Activated T-helper 9 cell treated with anti-CD3 and anti-CD28 coated beads, Interleukin-2, amount 50 U/mL, for 16 hours (primary cell): ENCODE data around the gene ACIN1.
A peak's percentile ranks its signal among the peaks of the same experiment; 100 is the strongest.

Experiments
- DNase-seq: peaks from one replicate; pipeline ENCODE4 v3.0.0-alpha.2; 2020; ENCODE audit warnings: low read depth

The ACIN1 gene

DNA sequence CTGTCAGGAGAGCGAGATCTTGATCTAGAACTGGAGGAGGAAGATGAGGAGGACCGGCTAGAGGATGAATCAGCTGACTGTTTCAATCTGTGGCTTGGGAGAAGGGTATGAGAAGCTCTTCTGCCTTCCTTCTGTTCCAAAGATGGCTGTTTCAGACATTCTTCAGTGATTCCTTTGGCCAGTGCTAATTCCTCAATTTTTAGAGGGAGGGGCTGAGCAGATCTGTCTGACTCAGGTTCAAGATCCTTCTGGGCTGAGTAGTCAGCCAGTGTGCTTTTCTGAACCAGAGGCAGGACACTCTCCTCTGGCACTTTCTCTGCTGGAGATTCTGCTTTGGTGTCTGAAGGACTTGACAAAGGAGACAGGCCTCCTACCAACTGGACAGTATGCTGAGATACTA, 15.2 kb downstream of the ACIN1 start:
- no peak for DNase-seq

DNA sequence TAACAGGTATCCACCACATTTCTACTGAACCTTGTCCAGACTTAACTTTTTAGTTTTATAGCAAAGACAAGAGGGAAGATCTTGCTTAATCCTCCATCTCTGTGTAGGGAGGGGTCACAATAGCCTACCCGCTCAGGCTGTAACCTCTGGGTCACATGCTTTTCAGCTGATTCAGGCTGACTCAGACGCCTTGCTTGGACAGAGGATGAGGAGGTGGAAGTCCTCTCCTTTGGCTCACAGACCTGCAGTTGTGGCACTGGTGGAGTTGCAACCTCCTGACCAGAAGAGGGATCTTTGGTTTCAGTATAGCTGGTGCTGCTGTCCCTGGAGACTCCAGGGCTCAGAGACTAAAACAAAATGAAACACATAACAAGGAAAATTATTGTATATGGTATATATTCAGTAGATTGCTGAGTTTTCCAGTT, 16.2 kb downstream of the ACIN1 start:
- DNase-seq = no peak

DNA sequence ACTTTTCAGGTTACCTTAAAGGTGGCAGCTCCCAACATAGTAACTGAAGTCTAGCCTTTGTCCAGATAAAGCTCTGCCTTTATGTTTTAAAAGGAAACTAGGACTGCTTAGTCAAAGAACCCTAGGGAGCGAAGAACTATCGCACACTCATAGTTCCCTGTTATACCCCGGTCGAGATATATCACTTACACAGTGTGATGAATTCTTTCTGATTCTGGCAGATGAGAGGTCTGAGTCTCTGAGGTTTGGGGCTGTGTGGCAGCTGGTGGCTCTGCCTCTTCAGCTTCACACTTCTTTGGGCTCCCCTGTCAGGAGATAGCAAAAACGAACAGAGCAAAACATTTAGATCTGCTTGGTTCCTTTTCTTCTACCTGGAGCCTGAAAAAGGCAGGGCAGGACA, 17.0 kb downstream of the ACIN1 start:
- no peak for DNase-seq

DNA sequence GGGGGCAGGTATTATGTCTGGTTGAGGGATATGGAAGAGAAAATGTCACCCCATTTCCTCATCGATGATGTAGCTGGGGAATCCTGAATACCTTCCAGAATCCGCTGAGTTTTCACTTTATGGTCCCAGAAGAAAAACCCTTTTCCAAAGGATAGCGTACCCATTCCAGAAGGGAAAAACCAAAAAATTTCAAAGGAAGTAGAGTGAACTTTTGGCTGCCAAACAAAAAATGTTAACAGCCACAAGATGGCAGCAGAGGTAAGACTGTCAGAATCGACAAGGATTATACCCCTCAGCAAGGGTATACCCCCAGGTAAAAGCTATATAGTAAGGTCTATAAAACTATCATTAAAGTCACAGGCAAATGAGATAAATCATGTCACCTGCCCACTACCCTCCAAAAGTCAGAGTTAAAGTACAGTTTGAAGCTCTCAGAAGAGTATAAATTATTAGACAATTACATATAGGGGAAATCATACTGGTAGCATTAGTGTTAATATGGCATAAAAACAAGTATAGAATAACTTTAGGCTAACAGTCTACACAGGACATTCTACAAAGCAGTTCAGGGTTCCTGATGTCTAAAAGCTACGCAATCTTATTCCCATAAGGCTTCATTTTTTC, 18.0 kb downstream of the ACIN1 start:
- DNase-seq = no peak

DNA sequence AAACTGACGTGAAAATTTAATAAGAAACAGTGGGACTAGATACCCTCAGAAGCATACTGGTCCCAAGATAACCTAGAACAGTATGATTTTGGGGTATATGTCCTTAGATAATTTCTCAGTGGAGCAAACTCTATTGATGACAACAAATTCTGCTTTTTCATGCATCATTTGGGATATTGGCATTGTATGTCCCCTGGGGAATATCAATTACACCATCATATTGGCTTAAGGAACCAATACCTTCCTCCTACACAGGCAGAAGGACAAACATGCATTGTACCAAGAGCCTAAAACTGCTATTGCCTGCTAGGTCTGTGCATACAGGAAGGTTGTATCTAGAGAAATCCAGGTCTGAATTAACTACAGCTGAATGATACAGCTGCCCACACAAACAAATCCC, 20.0 kb downstream of the ACIN1 start:
- DNase-seq = no peak

DNA sequence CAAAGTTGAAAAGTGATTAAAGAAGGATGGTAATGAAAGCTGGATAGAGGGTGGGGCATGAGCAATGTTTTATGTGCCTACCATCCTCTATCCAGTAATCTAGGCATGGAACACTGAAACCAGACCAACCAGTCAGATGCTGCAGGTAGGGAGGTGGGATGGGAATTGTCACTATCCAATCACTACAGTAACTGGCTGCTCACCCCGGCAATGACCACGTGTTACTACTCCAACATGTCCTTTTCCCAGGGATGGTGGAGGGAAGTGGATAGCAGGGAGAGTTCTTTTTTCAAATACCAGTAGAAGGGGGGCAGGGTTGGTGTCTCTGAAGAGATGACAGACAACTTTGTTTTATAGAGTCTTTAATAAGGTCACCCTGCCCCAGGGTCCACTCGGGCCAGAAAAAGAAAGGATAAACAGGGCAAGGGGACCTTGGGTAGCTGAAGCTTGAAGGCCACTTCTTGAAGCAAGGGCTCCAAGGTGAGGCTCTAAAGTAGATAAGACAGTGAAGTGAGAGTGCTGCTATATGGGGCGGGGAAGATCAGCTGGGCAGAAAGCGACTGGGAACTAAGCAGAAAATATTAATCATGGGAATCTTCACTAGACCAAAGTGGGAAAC, 22.9 kb downstream of the ACIN1 start:
- no peak for DNase-seq

DNA sequence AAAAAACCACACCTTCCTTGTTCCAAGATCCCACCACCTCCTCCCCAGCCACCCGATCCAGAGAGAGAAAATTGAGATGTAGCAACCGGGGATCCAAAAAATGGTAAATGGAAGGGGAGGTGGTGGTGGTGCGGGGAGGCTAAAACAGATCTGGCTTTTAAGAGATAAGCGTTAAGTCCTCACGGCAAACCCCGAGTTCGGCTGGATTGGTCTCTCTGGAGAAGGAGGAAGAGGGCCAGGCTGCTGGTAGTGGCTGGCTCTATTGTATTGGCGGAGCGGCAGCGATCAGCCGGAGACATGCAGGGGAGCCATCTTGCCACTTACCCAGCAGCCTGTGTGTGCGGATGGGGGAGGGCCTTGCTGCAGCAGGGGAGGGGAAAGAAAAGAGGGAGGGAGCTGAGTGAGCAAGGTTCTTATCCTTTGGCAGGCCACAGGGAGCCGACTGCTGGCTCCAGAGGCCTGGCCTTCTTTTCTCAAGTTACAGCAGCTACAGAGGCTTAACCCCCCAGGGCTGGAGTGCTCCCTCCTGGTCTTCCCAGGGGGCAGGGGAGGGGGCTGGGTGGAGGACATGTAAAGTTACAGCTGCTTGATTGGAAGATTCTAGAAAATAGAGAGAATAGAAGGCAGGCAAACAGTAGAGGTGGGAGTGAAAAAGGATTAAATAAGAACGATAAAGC, 23.6 kb downstream of the ACIN1 start:
- peak; percentile 66 for DNase-seq

DNA sequence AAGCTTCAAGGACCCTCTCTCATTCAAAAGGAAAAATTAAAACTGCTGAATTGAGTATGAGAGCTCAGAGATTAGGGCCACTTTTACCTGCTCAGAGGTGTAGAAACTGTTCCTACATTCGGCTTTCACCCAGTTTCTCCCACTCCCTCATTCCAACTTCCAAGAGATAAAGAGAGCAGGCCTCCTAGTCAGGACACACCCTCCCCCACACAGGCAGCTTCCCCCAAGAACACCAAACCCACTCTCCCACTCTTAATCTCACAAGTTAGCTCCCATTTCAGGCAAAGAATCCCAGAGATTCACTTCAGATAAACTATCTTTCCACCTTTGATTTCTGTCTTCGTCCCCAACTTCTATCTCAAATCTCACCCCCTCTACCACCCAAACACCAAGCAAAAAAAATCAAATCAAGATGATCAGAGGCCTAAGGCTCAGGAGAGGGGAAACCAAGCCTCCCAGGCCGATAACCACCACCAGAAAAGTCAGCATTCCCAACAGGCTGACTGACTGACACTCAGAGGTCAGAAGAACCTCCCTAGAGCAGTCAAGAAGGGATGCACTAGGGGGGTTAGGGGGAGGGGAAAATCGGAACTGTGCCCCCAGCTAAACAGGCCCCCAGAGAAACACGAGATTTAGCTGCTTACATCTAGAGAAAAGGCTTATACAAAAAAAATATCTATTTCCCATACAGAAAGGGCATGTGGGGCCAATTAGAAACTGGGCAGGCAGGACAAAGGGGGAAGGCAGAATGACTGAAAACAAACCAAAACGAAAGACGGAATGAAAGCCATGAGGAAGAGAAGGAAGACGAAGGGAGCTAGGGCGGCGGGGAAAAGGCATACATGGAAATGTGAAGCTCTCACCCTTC, 24.4 kb downstream of the ACIN1 start:
- DNase-seq = no peak

DNA sequence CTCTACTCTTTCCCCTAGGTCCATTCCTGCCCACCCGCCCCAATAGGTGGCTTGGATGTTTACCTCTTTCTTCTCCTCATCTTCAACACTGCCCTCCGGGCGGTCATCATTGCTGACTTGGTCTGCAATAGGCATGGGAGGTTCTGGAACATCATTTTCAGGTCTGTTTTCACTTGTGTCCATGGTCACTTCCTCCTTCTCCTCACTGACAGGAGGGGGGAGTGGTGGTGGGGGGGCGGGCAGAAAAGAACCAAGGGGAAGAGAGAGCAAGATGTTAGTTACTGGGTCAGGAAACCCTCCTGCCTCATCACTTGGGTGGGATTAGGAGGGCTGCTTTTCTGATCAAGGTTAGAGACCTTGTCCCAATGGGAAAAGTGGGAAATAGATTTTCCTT, 25.5 kb downstream of the ACIN1 start:
- no peak for DNase-seq

DNA sequence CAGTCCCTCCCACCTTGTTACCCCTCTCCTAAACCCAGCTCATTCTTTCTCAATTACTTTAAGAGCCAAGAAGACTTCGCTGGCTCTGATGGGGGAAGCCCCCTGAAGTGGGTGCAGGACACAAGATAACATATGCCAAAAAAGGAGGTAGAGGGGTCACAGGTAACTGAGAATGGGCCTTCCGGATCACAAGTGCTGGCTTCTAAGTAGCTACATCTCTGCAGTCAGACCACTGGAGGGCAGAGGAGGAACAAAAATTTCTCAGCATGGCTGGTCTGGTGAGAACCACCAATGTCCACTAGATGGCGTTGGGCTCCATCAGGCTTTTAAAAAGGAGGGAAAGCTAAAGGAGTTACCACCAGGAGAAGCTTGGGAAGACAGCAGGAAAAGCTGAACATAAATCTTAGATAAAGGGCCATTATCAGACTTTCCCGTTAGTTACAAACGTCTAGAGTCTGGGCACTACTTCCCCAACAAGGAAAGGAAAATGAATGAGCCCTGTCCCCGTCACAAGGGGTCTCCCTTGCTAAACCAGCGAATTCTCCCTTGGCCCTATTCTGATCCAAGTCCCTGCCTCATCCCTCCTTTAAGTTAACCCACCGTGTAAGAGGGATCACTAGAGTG, 26.0 kb downstream of the ACIN1 start:
- DNase-seq = peak; percentile 61

DNA sequence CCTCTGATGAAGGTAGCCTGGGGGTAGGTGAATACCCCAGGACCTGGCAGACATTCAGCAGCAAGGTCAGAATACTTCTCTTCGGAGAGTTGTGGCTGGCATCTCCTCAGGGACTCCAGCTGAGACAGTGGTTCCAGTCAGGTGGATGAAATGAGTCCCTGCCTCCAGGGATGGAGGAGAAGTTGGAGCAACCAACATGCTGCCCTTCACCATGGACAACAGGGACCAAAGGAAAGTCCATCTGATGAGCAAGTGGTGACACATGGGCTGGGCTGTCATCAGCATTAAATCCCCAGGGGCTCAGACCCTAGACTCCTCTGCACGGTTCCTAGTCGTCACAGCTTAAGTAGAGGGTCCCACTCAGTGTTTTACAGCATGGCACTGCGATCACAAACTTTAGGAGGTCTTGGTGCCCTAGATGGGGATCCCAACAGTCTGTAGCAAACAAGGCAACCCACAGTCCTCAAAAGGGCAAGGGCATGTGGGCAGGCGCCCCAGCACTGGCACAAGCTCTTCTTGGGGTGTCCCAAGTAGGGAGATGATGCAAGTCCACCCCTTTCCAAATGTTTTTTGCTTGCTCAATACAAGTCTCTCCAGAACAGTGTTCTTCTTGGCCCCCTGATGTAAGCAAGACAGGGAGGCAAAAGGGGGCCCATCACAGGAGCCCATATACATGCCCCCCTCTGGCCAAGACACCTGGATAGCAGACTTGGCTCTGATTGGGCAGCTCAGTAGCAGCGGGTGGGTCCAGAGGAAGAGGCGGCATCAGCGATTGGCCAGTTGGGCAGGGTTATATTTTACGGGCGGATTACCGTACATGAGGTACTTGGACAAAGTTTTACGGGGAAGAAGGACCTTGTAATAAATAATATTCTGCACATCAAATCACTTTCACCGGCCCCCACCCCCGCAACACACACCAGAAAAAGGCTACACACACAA, 26.8 kb downstream of the ACIN1 start:
- no peak for DNase-seq

DNA sequence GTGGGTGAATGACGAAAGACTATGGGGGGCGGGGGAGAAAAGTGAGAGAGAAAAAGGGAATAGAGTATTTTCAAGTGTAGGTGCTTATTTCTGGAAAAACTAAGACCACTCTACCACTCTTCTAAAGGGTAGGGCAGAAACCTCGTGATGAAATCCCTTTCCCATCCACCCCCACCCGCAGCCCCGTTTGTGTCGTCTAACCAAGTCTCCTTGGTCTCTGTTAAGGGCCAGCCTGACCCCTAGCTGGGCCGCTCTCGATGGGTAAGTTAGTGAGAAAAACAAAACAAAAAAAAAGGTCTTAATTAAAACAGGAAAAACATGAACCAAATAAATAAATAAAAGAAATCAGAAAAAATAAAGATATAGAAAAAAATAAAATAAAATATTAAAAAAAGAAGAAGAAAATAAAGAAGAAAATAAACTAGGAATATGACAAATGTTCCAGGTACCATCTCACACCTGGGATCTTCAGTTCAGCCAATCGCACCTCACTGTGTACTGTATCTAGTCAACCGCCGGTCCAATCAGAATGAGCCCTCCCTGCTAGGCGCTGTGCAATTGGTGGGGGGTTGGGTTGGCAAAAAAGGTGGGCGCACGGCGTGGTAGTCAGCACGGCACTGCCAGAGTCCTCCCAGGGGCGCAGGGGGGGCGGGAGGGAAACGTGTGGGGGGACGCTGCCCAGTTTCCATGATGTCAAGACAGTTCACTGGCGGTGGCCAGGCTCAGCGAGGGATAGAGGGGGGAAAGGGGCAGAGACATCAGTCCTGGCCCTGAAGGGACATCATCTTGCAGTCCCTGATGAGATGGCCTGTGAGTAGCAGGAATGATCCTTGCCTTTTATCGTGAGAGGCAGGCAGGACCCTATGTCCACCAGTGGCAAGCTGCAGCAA, 27.8 kb downstream of the ACIN1 start:
- DNase-seq = no peak

DNA sequence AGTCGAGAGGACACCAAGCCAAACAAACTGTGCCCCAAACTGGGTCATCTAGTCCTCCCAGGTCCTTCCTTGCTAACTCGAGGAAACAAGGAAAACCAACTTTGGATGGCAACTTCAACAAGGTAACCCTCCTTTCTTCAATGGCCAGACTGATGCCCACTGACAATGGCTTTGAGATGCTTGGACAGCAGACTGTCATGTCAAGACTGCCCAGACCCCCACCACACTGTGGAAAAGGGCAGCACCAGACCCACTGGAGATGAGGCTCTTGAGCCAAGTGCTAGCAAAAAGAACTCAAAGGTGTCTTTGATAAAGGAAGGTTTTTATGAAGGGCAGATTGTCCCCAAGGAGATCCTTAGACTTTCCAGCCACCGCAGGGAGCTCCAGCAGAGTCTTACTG, 28.6 kb downstream of the ACIN1 start:
- no peak for DNase-seq

DNA sequence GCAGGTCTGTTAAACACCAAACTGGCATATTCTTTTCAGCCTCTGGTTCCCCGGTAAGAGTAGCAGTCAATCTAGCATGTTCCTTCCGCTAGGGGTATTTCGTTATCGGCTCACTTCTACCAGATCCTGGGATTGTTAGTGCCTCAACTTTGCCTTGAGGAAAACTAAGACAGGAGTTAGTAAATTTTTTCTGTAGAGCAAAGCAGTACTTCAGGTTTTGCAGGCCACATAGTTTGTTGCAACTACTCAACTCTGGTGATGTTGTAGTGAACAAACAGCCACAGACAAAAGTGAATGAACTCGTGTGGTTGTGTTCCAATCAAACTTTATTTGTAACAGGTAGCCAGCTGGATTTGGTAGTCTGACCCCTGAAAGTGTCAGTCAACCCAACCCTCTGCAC, 31.3 kb downstream of the ACIN1 start:
- no peak for DNase-seq

DNA sequence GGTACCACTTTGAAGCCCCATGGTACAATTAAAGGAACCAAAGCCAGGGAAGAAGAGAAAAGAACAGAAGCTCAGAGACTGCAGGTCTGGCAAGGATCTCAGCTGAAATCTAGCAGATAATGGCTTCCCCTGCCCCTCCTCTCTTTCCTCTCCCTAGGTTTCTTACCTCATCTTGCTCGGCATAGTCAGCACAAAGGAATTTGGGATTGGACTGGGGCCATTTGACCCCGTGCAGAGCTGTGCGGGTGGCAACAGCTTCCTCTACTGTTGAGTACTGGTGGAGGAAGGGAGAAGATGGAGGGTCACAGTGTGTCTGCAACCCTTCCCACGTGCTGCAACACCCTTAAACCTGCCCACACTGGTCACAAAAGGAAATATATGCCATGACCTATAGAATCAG, 32.9 kb downstream of the ACIN1 start:
- no peak for DNase-seq

DNA sequence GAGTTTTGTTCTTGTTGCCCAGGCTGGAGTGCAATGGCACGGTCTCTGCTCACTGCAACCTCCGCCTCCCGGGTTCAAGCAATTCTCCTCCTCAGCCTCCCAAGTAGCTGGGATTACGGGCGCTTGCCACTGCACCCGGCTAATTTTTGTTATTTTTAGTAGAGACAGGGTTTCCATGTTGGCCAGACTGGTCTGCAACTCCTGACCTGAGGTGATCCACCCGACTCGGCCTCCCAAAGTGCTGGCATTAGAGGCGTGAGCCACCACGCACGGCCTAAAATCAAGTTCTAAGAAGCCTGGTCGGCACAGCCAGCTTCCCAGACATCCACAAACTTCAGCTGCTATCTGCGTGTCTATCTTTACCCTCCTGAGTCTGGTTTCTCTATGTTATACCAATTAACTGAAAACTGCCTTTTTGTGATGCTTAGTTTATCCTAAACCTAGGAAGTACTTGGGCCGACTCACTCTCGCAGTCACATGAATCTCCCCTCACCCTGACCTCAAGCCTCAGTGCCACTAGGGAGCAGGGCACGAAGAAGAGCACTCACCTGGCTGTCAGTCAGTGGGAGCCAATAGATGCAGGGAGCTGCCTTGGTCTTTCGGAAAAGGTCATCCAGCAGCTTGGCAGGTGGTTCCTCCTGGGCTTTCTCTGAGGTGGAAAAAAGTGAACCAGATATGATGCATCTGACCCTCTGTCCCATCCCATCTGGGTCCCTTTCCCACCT, 34.2 kb downstream of the ACIN1 start:
- DNase-seq = no peak

DNA sequence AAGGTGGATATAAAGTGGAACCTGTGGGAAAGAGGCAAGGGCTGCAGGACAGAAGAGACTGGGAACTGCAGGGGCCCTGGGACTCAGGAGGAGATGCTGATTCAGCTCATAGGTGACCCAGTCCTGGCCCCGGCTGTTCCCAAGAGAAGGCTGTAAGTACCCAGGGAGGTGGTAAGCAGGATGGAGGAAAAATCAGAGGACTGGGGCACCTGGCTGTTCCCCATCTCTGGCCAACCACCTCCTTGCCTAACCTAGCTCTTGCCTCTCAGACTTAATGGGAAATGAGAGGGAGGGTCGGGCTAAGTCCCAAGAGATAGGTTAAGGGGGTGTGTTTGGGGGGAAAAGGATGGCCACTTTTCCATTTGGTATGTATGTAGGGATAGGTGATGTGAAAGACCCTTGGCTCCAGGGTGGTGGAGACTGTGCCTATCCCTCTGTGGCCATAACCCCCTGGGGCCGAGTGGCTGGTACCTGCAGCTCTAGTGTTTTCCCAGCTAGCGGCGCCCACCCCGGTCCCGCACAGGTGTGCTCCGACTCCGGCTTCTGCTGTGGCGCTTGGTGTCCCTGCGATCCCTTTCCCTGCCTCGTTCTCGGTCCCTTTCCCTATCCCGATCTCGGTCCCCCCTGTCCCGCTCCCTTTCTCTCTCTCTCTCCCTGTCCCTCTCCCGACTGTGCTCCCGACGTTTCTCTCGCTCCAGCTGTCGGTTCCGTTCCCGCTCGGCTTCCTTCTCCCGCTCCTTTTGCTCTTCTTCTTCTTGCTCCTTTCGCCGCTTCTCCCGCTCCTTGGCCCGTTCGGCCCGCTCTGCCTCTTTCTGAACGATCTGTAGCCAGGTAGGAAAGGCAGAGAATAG, 36.1 kb downstream of the ACIN1 start:
- DNase-seq = no peak
